Stimulated activated CD8-positive, alpha-beta memory T cell treated with anti-CD3 and anti-CD28 coated beads, Interleukin-7, amount 100 ng/mL, for 48 hours (primary cell): Measurements from ENCODE around the gene GRM4.
"Not testable (repeated sequence)": the region's sequence is repeated elsewhere in the genome, so short reads cannot be mapped to it uniquely, and the experiment has no call there.

Experiments used
- DNase-seq, 2 donors: peaks; one replicate each; pipeline ENCODE4 v3.0.0-alpha.2; 2020; ENCODE audit warnings: low read depth in 1 of 2; ENCODE audit errors: extremely low read depth in 1 of 2

The GRM4 gene

DNA sequence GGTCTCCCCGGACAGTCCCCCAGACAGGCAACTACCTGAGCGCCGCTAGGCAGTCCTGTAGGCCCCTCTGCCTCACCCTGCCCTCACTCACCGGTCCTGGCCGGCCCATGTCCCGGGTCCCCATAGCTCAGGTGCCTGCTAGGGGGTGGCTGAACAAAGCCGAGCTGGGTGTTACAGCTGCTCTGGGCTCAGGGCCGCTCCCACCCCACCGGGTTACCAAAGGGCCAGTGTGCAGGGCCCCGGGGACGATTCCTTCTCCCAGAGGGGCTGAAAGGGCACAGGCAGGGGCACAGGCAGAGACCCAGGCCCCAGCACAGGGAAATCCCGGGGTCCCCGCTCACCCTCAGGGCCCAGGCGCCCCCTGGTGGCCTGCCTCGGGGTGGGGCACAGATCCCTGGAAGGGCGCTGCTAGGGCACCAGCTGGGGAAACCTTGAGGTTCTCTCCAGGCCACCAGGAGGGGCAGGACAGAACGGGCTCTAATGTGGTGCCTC, 118.4 kb downstream of the GRM4 start:
- peak; percentile 20 to 25 for DNase-seq

GRCh38 chr6:34025861-34026260, 120.0 kb downstream of the GRM4 start:
- DNase-seq: no peak

GRCh38 chr6:34025112-34025807, 120.6 kb downstream of the GRM4 start:
- DNase-seq: no peak

DNA sequence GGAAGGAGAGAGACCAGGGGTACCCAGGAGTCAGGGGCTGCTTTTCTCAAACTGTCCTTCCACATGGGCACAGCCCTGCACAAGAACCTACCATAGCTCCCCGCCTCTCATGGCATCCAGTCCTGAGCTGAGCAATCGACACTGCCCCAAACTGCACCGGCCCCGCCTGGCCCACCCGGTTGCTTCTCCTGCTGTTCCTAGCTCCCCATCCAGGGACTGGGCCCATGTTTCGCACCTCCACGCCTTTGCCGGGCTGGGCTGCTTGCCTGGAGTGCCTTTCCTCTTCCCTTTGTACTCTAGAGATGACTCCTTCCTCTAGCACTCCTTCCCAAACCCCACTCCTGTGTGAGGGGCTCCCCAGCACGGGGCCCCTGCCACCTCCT, 123.0 kb downstream of the GRM4 start:
- DNase-seq: no peak

- no peak for DNase-seq
Measured at GRCh38 chr6:34022250-34022872, 123.5 kb downstream of the GRM4 start.

DNA sequence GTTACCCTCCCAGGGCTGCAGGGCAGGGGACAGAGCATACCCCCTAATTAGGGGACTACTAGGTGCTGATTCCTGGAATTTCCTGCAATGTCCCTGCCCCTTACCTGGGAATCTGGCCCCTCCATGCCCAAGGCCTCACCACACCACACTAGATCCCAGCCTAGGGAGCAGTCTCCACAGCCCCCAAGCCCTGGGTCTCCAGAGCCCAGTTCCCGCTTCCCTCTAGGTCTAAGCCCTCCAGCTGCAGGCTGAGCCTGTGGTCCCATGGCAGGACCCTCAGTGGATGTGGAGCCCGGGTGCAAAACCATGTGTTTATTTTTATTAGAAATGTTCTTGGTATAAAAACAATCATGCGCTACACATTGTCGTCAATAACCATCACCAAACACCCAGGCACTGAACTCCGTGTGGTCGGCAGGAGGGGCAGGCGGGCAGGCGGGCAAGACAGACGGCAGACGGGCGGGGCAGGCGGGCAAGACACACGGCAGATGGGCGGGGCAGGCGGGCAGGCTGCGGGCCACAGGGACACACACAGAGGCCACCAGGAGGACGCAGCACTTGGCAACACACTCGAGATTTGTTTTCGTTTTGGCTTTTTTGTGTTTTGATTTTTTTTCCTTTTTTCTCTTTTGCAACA, 124.2 kb downstream of the GRM4 start:
- DNase-seq: no peak

- no peak for DNase-seq
Measured at GRCh38 chr6:34020807-34021553, 124.9 kb downstream of the GRM4 start.

DNA sequence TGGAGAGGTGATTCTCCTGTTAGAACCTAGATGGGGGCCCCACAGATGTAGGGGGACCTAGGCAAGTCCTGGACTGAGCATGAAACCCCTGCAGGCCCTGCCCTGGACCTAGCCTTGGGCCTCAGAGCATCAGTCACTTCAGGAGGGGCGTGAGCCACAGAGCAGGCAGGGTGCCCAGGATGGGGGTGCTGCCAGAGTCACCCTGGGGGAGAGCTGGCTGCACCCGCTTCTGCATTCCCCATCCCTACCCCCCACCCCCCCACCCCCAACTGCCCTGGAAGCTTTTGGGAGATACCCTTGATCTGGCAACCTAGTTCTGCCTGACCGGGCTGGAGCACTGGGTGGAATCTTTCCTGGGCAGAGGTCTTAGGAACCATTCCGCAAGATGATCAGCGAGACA, 125.6 kb downstream of the GRM4 start:
- no peak for DNase-seq

- no peak for DNase-seq
Measured at GRCh38 chr6:34018961-34019606, 126.8 kb downstream of the GRM4 start.

GRCh38 chr6:34018026-34018425, 127.9 kb downstream of the GRM4 start:
- no peak for DNase-seq

DNA sequence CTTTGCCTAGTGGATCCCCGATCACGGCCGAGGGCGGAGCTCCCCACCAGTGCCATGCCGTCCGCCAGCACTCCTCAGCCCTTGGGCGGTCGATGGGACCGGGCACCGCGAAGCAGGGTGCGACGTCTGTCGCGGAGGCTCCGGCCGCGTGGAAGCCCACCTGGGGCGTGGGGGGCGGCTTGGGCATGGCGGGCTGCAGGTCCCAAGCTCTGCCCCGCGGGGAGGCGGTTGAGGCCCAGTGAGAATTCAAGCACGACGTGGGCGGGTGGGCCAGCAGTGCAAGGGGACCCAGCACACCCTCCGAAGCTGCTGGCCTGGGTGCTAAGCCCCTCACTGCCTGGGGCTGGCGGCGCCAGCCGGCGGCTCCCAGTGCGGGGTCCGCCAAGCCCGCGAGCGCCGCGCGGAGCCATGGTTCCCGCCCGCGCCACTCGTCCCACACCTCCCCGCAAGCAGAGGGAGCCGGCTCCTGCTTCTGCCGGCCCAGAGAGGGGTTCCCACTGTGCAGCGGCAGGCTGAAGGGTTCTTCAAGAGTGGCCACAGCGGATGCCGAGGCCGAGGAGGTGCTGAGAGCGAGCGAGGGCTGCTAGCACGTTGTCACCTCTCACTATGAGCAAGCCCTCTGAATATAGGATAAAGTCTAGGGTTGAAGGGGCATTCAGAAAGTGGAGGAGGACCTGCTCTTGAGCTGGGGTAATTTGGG, 128.6 kb downstream of the GRM4 start:
- DNase-seq: no peak

- DNase-seq: not testable (repeated sequence)
Measured at GRCh38 chr6:34016573-34016972, 129.3 kb downstream of the GRM4 start.

GRCh38 chr6:34015586-34015985, 130.3 kb downstream of the GRM4 start:
- DNase-seq: no peak

- no peak for DNase-seq
Measured at GRCh38 chr6:34011264-34011663, 134.6 kb downstream of the GRM4 start.

DNA sequence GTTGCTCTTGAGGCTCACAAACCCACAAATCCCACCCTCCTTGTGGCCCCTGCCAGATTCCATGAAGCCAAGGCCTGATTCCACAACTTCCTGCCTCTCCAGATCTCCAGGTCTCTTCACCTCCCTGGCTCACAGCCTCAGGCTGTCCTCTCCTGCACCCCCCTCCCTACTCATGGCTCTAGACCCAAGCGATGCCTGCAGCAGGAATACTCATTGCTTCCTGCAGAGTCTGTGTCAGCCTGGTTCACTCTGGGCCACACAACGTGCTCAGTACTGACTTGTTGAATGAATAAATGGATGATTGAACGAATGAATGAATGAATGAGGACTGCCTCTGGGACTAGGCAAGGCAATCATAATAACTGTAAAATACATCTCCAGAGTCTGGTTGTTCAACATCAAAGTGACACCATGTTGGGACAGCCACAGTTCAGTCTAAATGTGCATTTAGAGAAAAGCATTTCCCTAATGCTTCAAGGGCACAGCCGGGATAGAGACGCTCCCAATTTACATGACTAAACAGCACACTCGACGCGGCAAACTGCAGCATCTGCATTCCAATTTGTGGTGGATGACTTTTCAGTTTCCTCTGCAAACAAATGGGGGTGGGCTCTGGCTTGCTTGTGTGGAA, 139.9 kb downstream of the GRM4 start:
- no peak for DNase-seq

- DNase-seq: no peak
Measured at GRCh38 chr6:34004706-34005105, 141.2 kb downstream of the GRM4 start.

DNA sequence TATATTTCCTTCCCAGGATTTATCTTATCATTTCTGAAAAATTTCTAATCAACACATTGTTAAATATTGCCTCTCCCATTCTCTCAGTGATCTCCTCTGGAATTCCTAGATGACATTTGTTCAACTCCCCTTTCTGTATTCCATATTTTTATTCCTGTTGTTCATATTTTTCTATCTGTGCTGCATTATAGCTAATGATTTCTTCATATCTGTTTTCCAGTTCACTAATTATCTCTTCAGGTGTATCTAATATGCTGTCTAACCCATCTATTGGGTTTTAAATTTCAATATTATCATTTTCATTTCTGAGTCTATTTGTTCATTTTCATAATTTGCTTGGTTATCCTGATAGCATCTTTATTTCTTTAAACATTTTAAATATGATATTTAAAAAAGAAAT, 141.9 kb downstream of the GRM4 start:
- no peak for DNase-seq

DNA sequence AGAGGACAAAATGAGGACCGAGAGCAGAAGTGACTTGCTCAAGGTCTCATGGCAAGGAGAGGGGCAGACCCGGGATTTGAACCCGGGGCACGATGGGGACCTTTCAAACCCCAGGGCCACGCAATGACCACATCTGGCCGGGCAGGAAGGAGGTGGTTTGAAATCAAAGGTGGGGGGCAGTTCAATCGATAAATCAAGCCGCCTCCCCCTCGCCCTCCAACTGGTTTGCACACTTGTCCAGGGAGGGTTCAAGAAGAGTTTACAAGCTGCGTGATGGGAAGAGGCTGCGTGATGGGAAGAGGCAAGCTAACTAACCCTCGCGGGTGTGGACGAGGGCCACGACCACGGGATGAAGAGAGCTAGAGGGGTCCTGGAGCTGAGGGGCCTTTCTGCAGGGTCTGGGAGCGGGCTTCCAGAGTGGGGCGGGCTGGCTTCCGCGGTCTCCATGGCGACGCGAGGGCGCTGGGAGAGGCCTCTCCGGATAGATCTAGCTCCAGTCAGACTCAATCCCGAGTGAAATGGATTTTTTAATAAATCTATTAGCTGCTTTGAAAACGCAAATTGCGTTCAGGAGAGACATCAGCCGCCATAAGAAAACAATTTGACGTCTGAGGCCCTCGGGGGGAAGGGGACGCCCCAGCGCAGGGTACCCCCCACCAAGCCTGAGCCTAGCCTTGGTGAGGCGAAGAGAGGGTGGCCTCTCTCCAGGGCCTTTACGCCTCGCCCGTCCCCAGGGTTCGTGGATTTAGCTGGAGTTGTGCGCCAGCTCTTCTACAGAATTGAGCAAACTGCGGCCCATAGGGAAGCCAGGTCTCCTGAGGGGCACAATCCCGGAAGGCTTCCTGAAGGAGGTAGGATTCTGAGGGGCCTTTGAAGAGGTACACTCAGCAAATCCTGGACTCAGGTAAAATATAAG, 143.9 kb downstream of the GRM4 start:
- no peak for DNase-seq

- DNase-seq: no peak
Measured at GRCh38 chr6:34000281-34000680, 145.6 kb downstream of the GRM4 start.
